Loucy (cell line): ENCODE data around the gene CRYBG3.

ENCODE experiments used
- CTCF ChIP-seq: fragments of 200-600 bp; sonication (generic); conservative IDR thresholded peaks from 2 replicates; pipeline ENCODE4 v1.5.1; 2014; ENCODE audit warnings: mild to moderate bottlenecking, antibody characterized with exemption, low read length
- EZH2phosphoT487 ChIP-seq: fragments of 200-600 bp; IDR thresholded peaks from 2 replicates; pipeline ENCODE4 v1.6.1; 2018; ENCODE audit warnings: antibody characterized with exemption, mild to moderate bottlenecking, moderate library complexity, borderline replicate concordance

GRCh38 chr3:97817965-97818364 lies 3.8 kb upstream of the CRYBG3 start:
- TF ChIP-seq CTCF: no peak
- no peak for TF ChIP-seq EZH2phosphoT487
